ENCODE results near the gene SAMHD1.

Gene SAMHD1

GRCh38 chr20:36971103-36971502 is 19.6 kb upstream of the SAMHD1 start:
- no peak overlapping the region for H2BK15ac ChIP-seq (ENCODE audit: low read length)
- H3K79me1 ChIP-seq (ENCODE audit: low read depth, low read length), result no peaks in the 10 kb centered on the region
- H3K27me3 ChIP-seq (ENCODE audit: control insufficient read depth in 3 of 3, insufficient read depth in 3 of 3, low read depth in 1 of 3, low read length in 3 of 3), result no peaks in the 10 kb centered on the region
- H4K8ac ChIP-seq (ENCODE audit: low read depth, low read length), result no peak overlapping the region
- no peak overlapping the region for H3K23ac ChIP-seq (ENCODE audit: low read depth, low read length, poor library complexity)
- no peak overlapping the region for H3K4me2 ChIP-seq (ENCODE audit: insufficient read depth, low read length, poor library complexity, severe bottlenecking)
- H3K9me3 ChIP-seq (replicated peaks in 1 of 2; ENCODE audit: control insufficient read depth in 2 of 2, insufficient read depth in 1 of 2, low read depth in 1 of 2, low read length in 2 of 2), result peaks cover 5 to 14% of the 10 kb centered on the region in 2 donors
- no peak overlapping the region for H3K18ac ChIP-seq (ENCODE audit: low read length)
- H3K14ac ChIP-seq (ENCODE audit: low read length), result no peak overlapping the region
- no peak overlapping the region for H3K9ac ChIP-seq (ENCODE audit: low read depth, low read length, poor library complexity)
- H2AFZ ChIP-seq (ENCODE audit: low read length), result no peak overlapping the region
- H2BK12ac ChIP-seq (ENCODE audit: low read length), result no peak overlapping the region
- no peak overlapping the region for H2AK5ac ChIP-seq (ENCODE audit: low read depth, low read length)
- WGBS, 2 donors (ENCODE audit: extremely low coverage in 2 of 2, insufficient read length in 2 of 2, insufficient replicate concordance in 1 of 2), result no CpG with 5 or more reads among the region's 1 CpG
- H2BK5ac ChIP-seq (ENCODE audit: low read length), result no peak overlapping the region
- no peak overlapping the region for H2BK120ac ChIP-seq (ENCODE audit: low read depth, low read length)
- peaks cover 2 to 6% of the 10 kb centered on the region in 2 donors for H3K4me1 ChIP-seq (ENCODE audit: control insufficient read depth in 2 of 2, insufficient read depth in 1 of 2, low read depth in 1 of 2, low read length in 2 of 2)
- no peak overlapping the region for H4K91ac ChIP-seq (ENCODE audit: low read depth, low read length, poor library complexity)
- H3K4me3 ChIP-seq (ENCODE audit: low read length in 2 of 2), result no peak overlapping the region
- DNase-seq (ENCODE audit: low spot score), result no peak
- no peaks in the 10 kb centered on the region for H3K36me3 ChIP-seq (replicated peaks in 1 of 2; ENCODE audit: control insufficient read depth in 2 of 2, insufficient read depth in 2 of 2, low read length in 2 of 2)
- no peak overlapping the region for H3K4ac ChIP-seq (ENCODE audit: low read length)
- H3K27ac ChIP-seq (replicated peaks; ENCODE audit: low read length), result no peak overlapping the region

DNA sequence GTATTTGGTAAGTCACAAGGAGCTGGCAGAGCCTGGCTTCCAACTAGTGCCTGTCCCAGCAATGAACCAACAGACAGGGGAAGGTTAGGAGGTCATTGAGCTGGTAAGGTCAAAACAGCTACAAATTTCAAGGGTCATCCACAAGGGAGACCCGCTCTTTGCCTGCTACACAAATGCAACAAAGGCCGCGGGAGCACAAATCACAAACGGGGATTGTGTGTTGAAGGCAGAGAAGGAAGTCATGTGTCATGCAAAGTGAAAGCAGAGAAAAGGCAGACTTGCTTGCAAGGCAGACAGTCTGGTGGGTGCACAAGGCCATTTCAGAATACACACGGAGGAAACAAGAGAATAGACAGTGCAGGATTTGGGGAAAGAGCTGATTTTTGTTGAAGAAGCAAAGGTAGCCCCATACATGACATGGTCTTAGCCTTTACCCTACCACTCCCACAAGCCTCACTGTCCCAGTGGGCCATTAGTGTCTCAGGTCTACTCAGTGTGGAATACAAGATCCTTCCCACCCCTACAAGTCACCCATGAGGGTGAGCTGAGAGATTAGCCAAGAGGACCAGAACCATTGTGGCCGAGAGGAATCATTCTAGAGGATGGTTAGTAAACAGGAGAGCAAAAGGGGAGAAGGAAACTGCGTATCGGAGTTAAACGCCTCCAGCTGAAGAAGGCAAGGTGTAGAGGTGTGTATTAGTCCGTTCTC is 18.1 kb upstream of the SAMHD1 start:
- Histone ChIP-seq H3K4ac (ENCODE audit: low read length) (no peak overlapping the region), H3K23ac (ENCODE audit: low read depth, low read length, poor library complexity) (no peak overlapping the region), H3K4me3 (ENCODE audit: low read length in 2 of 2) (no peak overlapping the region), H2AFZ (ENCODE audit: low read length) (peak overlapping the region; percentile 67), H3K27me3 (ENCODE audit: control insufficient read depth in 3 of 3, insufficient read depth in 3 of 3, low read depth in 1 of 3, low read length in 3 of 3) (no peaks in the 10 kb centered on the region), H3K4me1 (ENCODE audit: control insufficient read depth in 2 of 2, insufficient read depth in 1 of 2, low read depth in 1 of 2, low read length in 2 of 2) (peaks cover 2 to 6% of the 10 kb centered on the region in 2 donors), H3K79me1 (ENCODE audit: low read depth, low read length) (no peaks in the 10 kb centered on the region), H2BK12ac (ENCODE audit: low read length) (no peak overlapping the region), H3K9ac (ENCODE audit: low read depth, low read length, poor library complexity) (no peak overlapping the region), H2BK5ac (ENCODE audit: low read length) (no peak overlapping the region), H3K14ac (ENCODE audit: low read length) (no peak overlapping the region), H2AK5ac (ENCODE audit: low read depth, low read length) (no peak overlapping the region), H3K9me3 (replicated peaks in 1 of 2; ENCODE audit: control insufficient read depth in 2 of 2, insufficient read depth in 1 of 2, low read depth in 1 of 2, low read length in 2 of 2) (peaks cover 5 to 14% of the 10 kb centered on the region in 2 donors), H3K36me3 (replicated peaks in 1 of 2; ENCODE audit: control insufficient read depth in 2 of 2, insufficient read depth in 2 of 2, low read length in 2 of 2) (no peaks in the 10 kb centered on the region), H4K91ac (ENCODE audit: low read depth, low read length, poor library complexity) (no peak overlapping the region), H3K18ac (ENCODE audit: low read length) (no peak overlapping the region), H2BK15ac (ENCODE audit: low read length) (no peak overlapping the region), H4K8ac (ENCODE audit: low read depth, low read length) (no peak overlapping the region), H2BK120ac (ENCODE audit: low read depth, low read length) (no peak overlapping the region), H3K4me2 (ENCODE audit: insufficient read depth, low read length, poor library complexity, severe bottlenecking) (no peak overlapping the region), H3K27ac (replicated peaks; ENCODE audit: low read length) (no peak overlapping the region)
- DNase-seq (ENCODE audit: low spot score), result no peak
- no CpG with 5 or more reads among the region's 10 CpGs for WGBS, 2 donors (ENCODE audit: extremely low coverage in 2 of 2, insufficient read length in 2 of 2, insufficient replicate concordance in 1 of 2)

GRCh38 chr20:36969051-36969450 is 17.5 kb upstream of the SAMHD1 start:
- Histone ChIP-seq H3K4me1 (ENCODE audit: control insufficient read depth in 2 of 2, insufficient read depth in 1 of 2, low read depth in 1 of 2, low read length in 2 of 2) (peaks cover 2 to 6% of the 10 kb centered on the region in 2 donors), H2BK120ac (ENCODE audit: low read depth, low read length) (no peak overlapping the region), H3K36me3 (replicated peaks in 1 of 2; ENCODE audit: control insufficient read depth in 2 of 2, insufficient read depth in 2 of 2, low read length in 2 of 2) (no peaks in the 10 kb centered on the region), H2BK15ac (ENCODE audit: low read length) (no peak overlapping the region), H3K79me1 (ENCODE audit: low read depth, low read length) (no peaks in the 10 kb centered on the region), H3K9ac (ENCODE audit: low read depth, low read length, poor library complexity) (no peak overlapping the region), H3K4me3 (ENCODE audit: low read length in 2 of 2) (no peak overlapping the region), H2BK12ac (ENCODE audit: low read length) (no peak overlapping the region), H3K4ac (ENCODE audit: low read length) (no peak overlapping the region), H4K91ac (ENCODE audit: low read depth, low read length, poor library complexity) (no peak overlapping the region), H2AFZ (ENCODE audit: low read length) (peak overlapping the region; percentile 67), H3K23ac (ENCODE audit: low read depth, low read length, poor library complexity) (no peak overlapping the region), H3K14ac (ENCODE audit: low read length) (no peak overlapping the region), H2BK5ac (ENCODE audit: low read length) (no peak overlapping the region), H2AK5ac (ENCODE audit: low read depth, low read length) (no peak overlapping the region), H3K9me3 (replicated peaks in 1 of 2; ENCODE audit: control insufficient read depth in 2 of 2, insufficient read depth in 1 of 2, low read depth in 1 of 2, low read length in 2 of 2) (peaks cover 5 to 14% of the 10 kb centered on the region in 2 donors), H3K27ac (replicated peaks; ENCODE audit: low read length) (no peak overlapping the region), H3K27me3 (ENCODE audit: control insufficient read depth in 3 of 3, insufficient read depth in 3 of 3, low read depth in 1 of 3, low read length in 3 of 3) (no peaks in the 10 kb centered on the region), H4K8ac (ENCODE audit: low read depth, low read length) (no peak overlapping the region), H3K18ac (ENCODE audit: low read length) (no peak overlapping the region), H3K4me2 (ENCODE audit: insufficient read depth, low read length, poor library complexity, severe bottlenecking) (no peak overlapping the region)
- DNase-seq (ENCODE audit: low spot score), result no peak
- no CpG with 5 or more reads among the region's 4 CpGs for WGBS, 2 donors (ENCODE audit: extremely low coverage in 2 of 2, insufficient read length in 2 of 2, insufficient replicate concordance in 1 of 2)

DNA sequence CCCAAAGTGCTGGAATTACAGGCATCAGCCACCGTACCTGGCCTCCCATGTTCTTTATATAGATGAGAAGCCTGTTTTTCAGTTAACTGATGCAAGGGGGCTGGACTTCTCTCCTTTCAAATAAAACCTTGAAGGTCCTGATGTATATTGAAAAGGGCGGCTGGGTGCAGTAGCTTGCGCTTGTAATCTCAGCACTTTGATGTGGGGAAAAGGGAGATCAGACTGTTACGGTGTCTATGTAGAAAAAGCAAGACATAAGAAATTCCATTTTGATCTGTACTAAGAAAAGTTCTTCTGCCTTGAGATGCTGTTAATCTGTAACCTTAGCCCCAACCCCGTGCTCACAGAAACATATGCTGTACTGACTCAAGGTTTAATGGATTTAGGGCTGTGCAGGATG is 16.1 kb upstream of the SAMHD1 start:
- H3K27ac ChIP-seq (replicated peaks; ENCODE audit: low read length), result no peak overlapping the region
- peaks cover 2 to 6% of the 10 kb centered on the region in 2 donors for H3K4me1 ChIP-seq (ENCODE audit: control insufficient read depth in 2 of 2, insufficient read depth in 1 of 2, low read depth in 1 of 2, low read length in 2 of 2)
- H3K18ac ChIP-seq (ENCODE audit: low read length), result no peak overlapping the region
- H4K91ac ChIP-seq (ENCODE audit: low read depth, low read length, poor library complexity), result no peak overlapping the region
- no peak overlapping the region for H2BK5ac ChIP-seq (ENCODE audit: low read length)
- H2AK5ac ChIP-seq (ENCODE audit: low read depth, low read length), result no peak overlapping the region
- no peak overlapping the region for H3K4me3 ChIP-seq (ENCODE audit: low read length in 2 of 2)
- H3K79me1 ChIP-seq (ENCODE audit: low read depth, low read length), result no peaks in the 10 kb centered on the region
- no peaks in the 10 kb centered on the region for H3K36me3 ChIP-seq (replicated peaks in 1 of 2; ENCODE audit: control insufficient read depth in 2 of 2, insufficient read depth in 2 of 2, low read length in 2 of 2)
- H2BK15ac ChIP-seq (ENCODE audit: low read length), result no peak overlapping the region
- H4K8ac ChIP-seq (ENCODE audit: low read depth, low read length), result no peak overlapping the region
- H3K27me3 ChIP-seq (ENCODE audit: control insufficient read depth in 3 of 3, insufficient read depth in 3 of 3, low read depth in 1 of 3, low read length in 3 of 3), result no peaks in the 10 kb centered on the region
- H2BK120ac ChIP-seq (ENCODE audit: low read depth, low read length), result no peak overlapping the region
- H3K14ac ChIP-seq (ENCODE audit: low read length), result no peak overlapping the region
- H3K23ac ChIP-seq (ENCODE audit: low read depth, low read length, poor library complexity), result no peak overlapping the region
- WGBS, 2 donors (ENCODE audit: extremely low coverage in 2 of 2, insufficient read length in 2 of 2, insufficient replicate concordance in 1 of 2), result no CpG with 5 or more reads among the region's 5 CpGs
- no peak overlapping the region for H3K9ac ChIP-seq (ENCODE audit: low read depth, low read length, poor library complexity)
- H2BK12ac ChIP-seq (ENCODE audit: low read length), result no peak overlapping the region
- peak overlapping the region; percentile 64 for H2AFZ ChIP-seq (ENCODE audit: low read length)
- H3K4me2 ChIP-seq (ENCODE audit: insufficient read depth, low read length, poor library complexity, severe bottlenecking), result no peak overlapping the region
- no peak overlapping the region for H3K4ac ChIP-seq (ENCODE audit: low read length)
- H3K9me3 ChIP-seq (replicated peaks in 1 of 2; ENCODE audit: control insufficient read depth in 2 of 2, insufficient read depth in 1 of 2, low read depth in 1 of 2, low read length in 2 of 2), result peaks cover 8 to 19% of the 10 kb centered on the region in 2 donors
- DNase-seq (ENCODE audit: low spot score), result no peak

All from neuronal stem cell (in vitro differentiated cells).